ENCODE measurements around the gene RAB7A.

RAB7A gene

DNA sequence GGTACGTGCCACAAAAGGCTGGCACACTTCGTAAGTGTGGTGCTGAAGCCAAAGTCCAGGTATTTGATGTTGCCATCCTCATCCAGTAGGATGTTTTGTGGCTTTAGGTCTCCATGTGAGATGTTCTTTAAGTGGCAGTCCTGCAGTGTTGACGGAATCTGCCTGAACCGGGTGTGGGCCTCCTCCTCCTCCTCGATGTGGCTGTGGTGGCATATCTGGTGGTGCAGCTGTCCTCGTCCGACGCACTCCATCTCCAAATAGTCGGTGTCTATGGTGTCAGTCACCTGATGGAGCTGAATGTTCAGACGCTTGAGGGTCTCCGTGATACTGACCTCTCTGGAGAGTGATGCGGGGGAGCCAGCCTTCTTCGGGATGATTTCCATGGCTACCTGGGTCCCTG lies 123.0 kb downstream of the RAB7A start:
- DNase-seq (ENCODE audit: low read depth in 2 of 2): no peak

DNA sequence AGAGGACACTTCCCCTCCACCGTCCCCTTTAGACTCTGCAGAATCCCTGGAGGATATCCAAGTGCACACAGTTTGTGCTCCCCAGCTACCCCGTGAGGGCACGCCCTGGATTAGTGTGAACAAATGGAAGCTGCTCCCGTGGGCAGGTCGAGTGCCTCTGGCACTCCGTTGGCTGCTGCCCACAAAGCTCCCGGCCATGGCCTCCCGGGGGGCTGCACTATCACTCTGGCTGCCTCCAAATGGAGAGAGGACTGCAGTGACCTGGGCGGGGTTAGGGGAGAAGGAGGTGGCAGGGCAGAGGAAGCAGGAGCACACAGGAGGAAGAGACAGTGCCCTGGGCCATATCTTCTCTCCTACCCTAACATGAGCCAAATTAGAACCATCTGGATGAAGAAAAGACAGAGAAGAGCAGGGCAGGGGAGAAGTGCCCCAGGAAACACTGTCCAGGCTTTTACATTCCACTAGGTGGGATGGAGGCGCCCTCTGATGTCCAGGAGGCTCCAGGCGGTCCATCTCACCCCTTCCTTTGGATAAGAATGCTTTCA lies 124.0 kb downstream of the RAB7A start:
- DNase-seq (ENCODE audit: low read depth in 2 of 2): no peak

DNA sequence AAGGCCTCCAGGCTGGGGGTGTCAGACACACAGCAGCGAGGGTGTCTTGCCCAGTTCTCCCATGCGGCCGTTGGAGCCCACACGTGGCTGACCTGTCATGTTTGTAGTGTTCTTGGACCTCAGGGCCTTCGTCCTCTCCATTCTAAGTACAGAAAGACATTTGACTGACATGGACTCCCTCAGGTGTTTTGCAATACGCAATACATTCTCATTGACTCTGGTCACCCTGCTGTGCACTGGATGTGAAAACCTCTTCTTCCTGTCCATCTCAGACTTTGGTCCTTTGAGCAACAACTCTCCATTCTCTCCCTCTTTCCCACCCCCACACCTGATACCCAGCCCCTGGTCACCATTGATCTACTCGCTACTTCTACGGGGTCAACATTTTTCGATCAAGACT lies 124.6 kb downstream of the RAB7A start:
- no peak for DNase-seq (ENCODE audit: low read depth in 2 of 2)

DNA sequence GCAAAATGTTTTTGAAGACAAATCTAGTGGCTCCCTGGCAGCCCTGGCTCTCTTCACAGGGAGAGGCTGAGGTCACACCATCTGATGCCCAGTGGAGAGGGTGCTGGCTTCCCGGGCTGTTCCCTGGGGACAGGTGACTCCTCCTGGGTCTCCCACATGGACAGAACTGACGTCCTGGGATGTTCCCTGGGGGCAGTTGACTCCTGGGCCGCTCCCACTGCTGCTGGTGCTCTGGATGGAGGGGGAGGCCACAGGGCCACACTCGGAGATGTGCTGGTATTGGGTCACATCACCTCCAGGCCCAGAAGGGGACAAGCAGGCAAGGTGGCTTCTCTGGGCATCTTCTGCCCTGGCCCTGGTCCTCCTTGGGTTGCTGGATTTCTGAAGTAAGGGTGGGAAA lies 125.6 kb downstream of the RAB7A start:
- DNase-seq (ENCODE audit: low read depth in 2 of 2): no peak

DNA sequence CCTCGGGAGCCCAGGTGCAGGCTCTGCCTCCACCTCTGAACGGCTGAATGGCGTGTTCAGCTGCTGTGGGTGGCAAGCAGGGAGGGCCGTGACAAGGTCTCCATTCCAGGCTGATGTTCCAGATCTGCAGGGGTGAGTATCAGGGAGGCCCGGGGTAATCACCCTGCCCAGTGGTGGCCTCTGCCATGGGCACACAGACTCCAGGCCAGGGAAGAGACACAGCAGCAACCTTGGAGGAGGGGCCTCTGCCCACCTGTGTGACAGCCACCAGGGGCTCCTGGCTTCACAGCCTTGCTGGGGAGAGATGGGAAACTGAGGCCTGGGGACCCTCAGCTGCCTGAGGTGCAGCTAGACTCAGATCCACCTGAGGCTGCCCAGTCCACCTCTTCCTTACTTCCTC lies 127.8 kb downstream of the RAB7A start:
- DNase-seq (ENCODE audit: low read depth in 2 of 2): no peak

DNA sequence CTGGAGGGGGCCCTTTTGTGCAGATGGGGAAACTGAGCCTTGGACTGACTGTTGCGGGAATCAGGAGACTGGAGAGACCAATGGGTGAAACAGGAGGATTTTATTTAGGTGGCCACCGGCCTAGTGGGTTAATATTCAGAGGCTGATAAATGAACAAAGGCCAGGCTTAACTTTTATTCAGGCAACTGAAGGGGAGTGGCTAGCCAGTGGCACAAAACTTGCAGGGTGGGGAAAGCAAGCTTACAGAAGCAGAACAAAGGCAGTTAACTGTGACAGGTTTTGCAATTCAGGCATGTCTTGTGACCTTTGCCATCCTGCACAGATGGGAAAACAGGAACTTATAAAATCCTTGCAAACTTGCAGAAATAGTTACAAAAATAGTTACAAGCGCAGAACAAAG lies 128.5 kb downstream of the RAB7A start:
- DNase-seq (ENCODE audit: low read depth in 2 of 2): no peak

DNA sequence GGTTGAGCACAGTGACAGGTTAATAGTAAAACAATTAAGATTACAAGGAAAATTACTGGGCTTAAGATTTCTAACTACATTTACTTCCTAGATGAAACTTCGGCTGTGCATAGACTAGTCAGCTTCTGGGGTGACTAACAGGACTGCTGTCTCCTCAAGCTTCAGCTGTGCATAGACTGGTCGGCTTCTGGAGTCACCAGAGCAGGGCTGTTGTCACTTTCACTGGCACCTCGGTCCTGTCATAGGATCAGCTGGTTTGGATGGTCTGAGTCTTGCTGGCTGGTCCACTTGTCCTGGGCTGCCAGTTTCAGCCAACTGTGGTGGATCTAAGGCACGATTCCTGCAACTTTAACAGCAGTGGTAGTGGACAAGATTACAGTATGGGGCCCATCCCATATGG lies 129.6 kb downstream of the RAB7A start:
- no peak for DNase-seq (ENCODE audit: low read depth in 2 of 2)

DNA sequence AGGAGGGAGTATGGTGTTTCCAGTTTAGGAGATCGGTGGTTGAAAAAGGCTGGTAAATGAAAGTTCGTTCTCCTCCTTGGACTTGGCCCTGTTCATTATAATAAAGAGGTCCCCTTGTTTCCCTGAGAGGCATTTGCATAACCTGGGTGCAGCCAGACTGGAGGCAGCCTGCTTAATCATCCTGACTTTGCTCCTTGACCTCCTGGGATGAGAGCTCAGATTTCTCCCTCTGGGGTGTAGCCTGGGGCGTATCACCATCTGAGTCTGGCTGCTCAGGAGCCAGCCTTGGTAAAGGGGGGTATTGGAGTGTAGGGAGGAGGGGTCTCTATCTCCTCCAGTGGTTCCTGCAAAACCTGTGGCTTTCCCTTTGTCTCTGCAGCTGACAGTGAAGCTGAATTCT lies 132.2 kb downstream of the RAB7A start:
- DNase-seq (ENCODE audit: low read depth in 2 of 2): no peak

DNA sequence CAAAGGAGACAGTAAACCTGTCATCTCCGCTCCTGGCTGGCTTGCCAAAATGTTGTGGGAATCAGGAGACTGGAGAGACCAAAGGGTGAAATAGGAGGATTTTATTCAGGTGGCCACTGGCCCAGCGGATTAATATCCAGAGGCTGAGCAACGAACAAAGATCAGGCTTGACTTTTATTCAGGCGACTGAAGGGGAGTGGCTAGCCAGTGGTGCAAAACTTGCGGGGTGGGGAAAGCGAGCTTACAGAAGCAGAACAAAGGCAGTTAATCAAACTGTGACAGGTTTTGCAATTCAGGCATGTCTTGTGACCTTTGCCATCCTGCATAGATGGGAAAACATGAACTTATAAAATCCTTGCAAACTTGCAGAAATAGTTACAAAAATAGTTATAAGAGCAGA lies 133.6 kb downstream of the RAB7A start:
- no peak for DNase-seq (ENCODE audit: low read depth in 2 of 2)

DNA sequence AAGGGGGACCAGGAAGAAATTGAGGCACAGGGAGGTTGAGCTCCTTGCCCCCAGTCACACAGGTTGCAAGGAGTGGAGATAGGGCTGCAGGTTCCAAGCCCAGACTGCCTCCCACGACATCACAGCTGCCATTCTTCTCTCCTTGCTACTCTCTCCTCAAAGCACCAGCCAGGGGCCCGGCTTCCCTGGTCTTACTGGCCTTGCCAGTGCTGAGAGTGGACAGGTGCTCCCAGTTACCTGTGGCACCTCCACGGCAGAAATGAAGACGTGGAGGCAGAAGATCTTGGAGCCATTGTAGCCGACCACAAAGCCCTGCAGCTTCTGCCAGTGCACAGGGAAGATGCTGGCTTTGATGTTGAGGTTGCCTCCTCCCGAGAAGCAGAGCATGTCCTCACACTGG lies 135.5 kb downstream of the RAB7A start:
- no peak for DNase-seq (ENCODE audit: low read depth in 2 of 2)

DNA sequence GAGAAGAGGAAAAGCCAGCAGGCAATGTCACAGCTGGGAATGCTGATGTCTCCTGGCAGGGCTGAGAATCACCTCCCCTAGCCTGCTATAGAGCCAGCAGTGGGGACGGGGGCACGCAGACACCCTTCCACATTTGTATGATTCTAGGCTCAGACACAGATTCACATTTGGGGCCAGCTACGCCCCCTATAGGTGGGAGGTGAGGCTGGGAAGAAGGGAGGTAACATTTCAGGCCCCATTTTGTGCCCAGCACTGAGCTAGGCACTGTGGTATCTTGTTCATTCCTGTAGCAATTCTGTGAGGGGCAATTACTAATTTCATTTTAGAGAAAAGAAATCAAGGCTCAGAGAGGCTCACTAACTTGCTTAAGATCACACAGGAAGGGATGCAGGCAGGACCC lies 137.6 kb downstream of the RAB7A start:
- DNase-seq (ENCODE audit: low read depth in 2 of 2): no peak
